Thyroid gland (tissue), 4 donors: ENCODE measurements around the gene DPF3. TPM values are rescaled to one million over a fixed set of nuclear protein-coding genes. Genes with fewer than 3 reads are reported as not detected.
A peak's percentile ranks its signal among the peaks of the same experiment; 100 is the strongest.

ENCODE experiments used
- DNase-seq, 2 donors: peaks; one replicate each; pipeline ENCODE4 v3.0.0-alpha.2; 2019
- H3K27ac ChIP-seq, 3 donors: fragments of 200-600 bp; sonication (generic); 1 replicate in 2 of 3; 2 replicates in 1 of 3; pipeline ENCODE4 v1.5.1; 2016 to 2019; ENCODE audit warnings: mild to moderate bottlenecking in 1 of 3, moderate library complexity in 1 of 3
- H3K27me3 ChIP-seq: fragments of 200-600 bp; sonication (generic); one replicate; pipeline ENCODE4 v1.5.1; 2019
- H3K36me3 ChIP-seq, 2 donors: fragments of 200-600 bp; sonication (generic); one replicate each; pipeline ENCODE4 v1.5.1; 2016 to 2019
- H3K4me1 ChIP-seq, 2 donors: fragments of 200-600 bp; sonication (generic); one replicate each; pipeline ENCODE4 v1.5.1; 2017 to 2019
- H3K4me3 ChIP-seq, 3 donors: fragments of 200-600 bp; sonication (generic); replicated peaks in 1 of 3; 1 replicate in 2 of 3; 2 replicates in 1 of 3; pipeline ENCODE4 v1.5.1; 2016; ENCODE audit warnings: mild to moderate bottlenecking in 1 of 3
- H3K9me3 ChIP-seq: fragments of 200-600 bp; sonication (generic); one replicate; pipeline ENCODE4 v1.5.1; 2017
- POLR2A ChIP-seq, 2 donors: fragments of 450-650 bp; IDR thresholded peaks; one replicate each; pipeline ENCODE4 v1.6.1; 2017; ENCODE audit warnings: antibody characterized with exemption in 2 of 2, mild to moderate bottlenecking in 2 of 2, moderate library complexity in 1 of 2
- WGBS, 2 donors: methylation state at CpG; one replicate each; pipeline ENCODE4 v1.1.5; 2017; 5-methylcytosine and 5-hydroxymethylcytosine counted together
- intact Hi-C: fragments of 100-400 bp; cut with DNase I; formaldehyde crosslinking; loops from one replicate; pipeline ENCODE4 v1.15.1; 2023
- total RNA-seq, 4 donors: library from RNA; depleted of rRNA; stranded (reverse); fragments of >200 nt; gene quantifications; one replicate each; pipeline ENCODE4 v1.2.3, GENCODE V29; 2016
- TF ChIP-seq, protein P1 (sequence below), 6 experiments: fragments of 200-600 bp in 3 of 6; fragments of 450-650 bp in 3 of 6; sonication (generic) in 3 of 6; IDR thresholded peaks; one replicate each; pipeline ENCODE4 v1.5.1; 2016 to 2019; ENCODE audit warnings: antibody characterized with exemption in 6 of 6, mild to moderate bottlenecking in 2 of 6, inconsistent platforms in 1 of 6, moderate library complexity in 1 of 6

The DPF3 gene
- total RNA-seq, 4 donors from 2014 or later = 0.27 to 3.3 (median 1.3) TPM

GRCh38 chr14:72822946-72823611, 70.8 kb downstream of the DPF3 start:
- no peak for TF ChIP-seq POLR2A (IDR thresholded peaks at IDR 0.05)
- TF ChIP-seq, protein P1, sequence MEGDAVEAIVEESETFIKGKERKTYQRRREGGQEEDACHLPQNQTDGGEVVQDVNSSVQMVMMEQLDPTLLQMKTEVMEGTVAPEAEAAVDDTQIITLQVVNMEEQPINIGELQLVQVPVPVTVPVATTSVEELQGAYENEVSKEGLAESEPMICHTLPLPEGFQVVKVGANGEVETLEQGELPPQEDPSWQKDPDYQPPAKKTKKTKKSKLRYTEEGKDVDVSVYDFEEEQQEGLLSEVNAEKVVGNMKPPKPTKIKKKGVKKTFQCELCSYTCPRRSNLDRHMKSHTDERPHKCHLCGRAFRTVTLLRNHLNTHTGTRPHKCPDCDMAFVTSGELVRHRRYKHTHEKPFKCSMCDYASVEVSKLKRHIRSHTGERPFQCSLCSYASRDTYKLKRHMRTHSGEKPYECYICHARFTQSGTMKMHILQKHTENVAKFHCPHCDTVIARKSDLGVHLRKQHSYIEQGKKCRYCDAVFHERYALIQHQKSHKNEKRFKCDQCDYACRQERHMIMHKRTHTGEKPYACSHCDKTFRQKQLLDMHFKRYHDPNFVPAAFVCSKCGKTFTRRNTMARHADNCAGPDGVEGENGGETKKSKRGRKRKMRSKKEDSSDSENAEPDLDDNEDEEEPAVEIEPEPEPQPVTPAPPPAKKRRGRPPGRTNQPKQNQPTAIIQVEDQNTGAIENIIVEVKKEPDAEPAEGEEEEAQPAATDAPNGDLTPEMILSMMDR (IDR thresholded peaks at IDR 0.05) = no peak
- WGBS, 2 donors = 92 to 96% methylated on average over 14 of the region's 14 CpGs
- no peaks in the 10 kb centered on the region for H3K9me3 ChIP-seq
- H3K4me1 ChIP-seq = no peaks in the 10 kb centered on the region
- no peak overlapping the region for H3K4me3 ChIP-seq
- intact Hi-C loops = no loop called here
- no peak for DNase-seq
- H3K27ac ChIP-seq = no peak overlapping the region
- no peaks in the 10 kb centered on the region for H3K27me3 ChIP-seq
- no peaks in the 10 kb centered on the region for H3K36me3 ChIP-seq

- no peaks in the 10 kb centered on the region for H3K27me3 ChIP-seq
- no peaks in the 10 kb centered on the region for H3K36me3 ChIP-seq
- no peak overlapping the region for H3K27ac ChIP-seq
- H3K9me3 ChIP-seq = no peaks in the 10 kb centered on the region
- WGBS, 2 donors = 78 to 96% methylated on average over 3 of the region's 3 CpGs
- intact Hi-C loops = no loop called here
- no peak for DNase-seq
- H3K4me3 ChIP-seq = no peak overlapping the region
- H3K4me1 ChIP-seq = no peaks in the 10 kb centered on the region
- TF ChIP-seq, protein P1 (IDR thresholded peaks at IDR 0.05) = no peak
- TF ChIP-seq POLR2A (IDR thresholded peaks at IDR 0.05) = no peak
These were observed 74.9 kb downstream of the DPF3 start for GRCh38 chr14:72818998-72819397.

DNA sequence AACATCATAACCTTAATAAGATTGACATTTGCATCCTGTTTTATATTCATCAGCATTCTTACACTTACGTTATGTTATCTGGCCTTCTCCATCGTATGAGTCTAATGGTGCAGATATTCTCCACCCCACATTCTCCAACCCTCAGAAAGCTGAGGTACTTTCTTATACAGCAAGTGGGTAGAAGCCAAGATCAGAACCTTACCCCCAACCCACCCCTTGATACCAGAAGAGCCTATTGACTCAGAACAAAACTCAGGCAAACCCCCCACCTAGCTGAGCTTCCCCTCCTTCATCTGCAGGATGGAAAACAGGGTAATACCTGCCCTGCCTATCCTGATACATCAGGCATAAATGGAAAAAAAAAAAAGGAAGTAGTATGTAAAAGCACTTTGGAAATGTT, 77.6 kb downstream of the DPF3 start:
- H3K4me1 ChIP-seq = no peaks in the 10 kb centered on the region
- H3K9me3 ChIP-seq = no peaks in the 10 kb centered on the region
- 90 to 91% methylated on average over 2 of the region's 2 CpGs for WGBS, 2 donors
- no peaks in the 10 kb centered on the region for H3K36me3 ChIP-seq
- TF ChIP-seq POLR2A (IDR thresholded peaks at IDR 0.05) = no peak
- TF ChIP-seq, protein P1 (IDR thresholded peaks at IDR 0.05) = no peak
- H3K27me3 ChIP-seq = no peaks in the 10 kb centered on the region
- H3K27ac ChIP-seq = no peak overlapping the region
- DNase-seq = no peak
- intact Hi-C loops = no loop called here
- no peak overlapping the region for H3K4me3 ChIP-seq

- Histone ChIP-seq H3K9me3 (no peaks in the 10 kb centered on the region), H3K36me3 (no peaks in the 10 kb centered on the region), H3K27ac (no peak overlapping the region), H3K4me1 (no peaks in the 10 kb centered on the region), H3K27me3 (no peaks in the 10 kb centered on the region), H3K4me3 (no peak overlapping the region)
- 77 to 86% methylated on average over 4 of the region's 4 CpGs for WGBS, 2 donors
- TF ChIP-seq POLR2A (IDR thresholded peaks at IDR 0.05) = no peak
- TF ChIP-seq, protein P1 (IDR thresholded peaks at IDR 0.05) = no peak
- intact Hi-C loops = no loop called here
- no peak for DNase-seq
These were observed 78.5 kb downstream of the DPF3 start for GRCh38 chr14:72815430-72815829.

- H3K27ac ChIP-seq = no peak overlapping the region
- intact Hi-C loops = no loop called here
- no peaks in the 10 kb centered on the region for H3K4me1 ChIP-seq
- no peak overlapping the region for H3K4me3 ChIP-seq
- 53 to 57% methylated on average over 14 to 17 of the region's 17 CpGs for WGBS, 2 donors
- no peaks in the 10 kb centered on the region for H3K27me3 ChIP-seq
- DNase-seq = peak; percentile 69 to 78
- H3K9me3 ChIP-seq = no peaks in the 10 kb centered on the region
- no peak for TF ChIP-seq POLR2A (IDR thresholded peaks at IDR 0.05)
- TF ChIP-seq, protein P1 (IDR thresholded peaks at IDR 0.05) = no peak
- H3K36me3 ChIP-seq = no peaks in the 10 kb centered on the region
These were observed 81.5 kb downstream of the DPF3 start for GRCh38 chr14:72812292-72812851.
